Urothelium cell line (cell line): Measurements from ENCODE around the gene LDLRAD3.

Experiments used
- DNase-seq: peaks from one replicate; pipeline ENCODE4 v3.0.0; 2011; ENCODE audit warnings: low spot score, mixed read lengths
- FAIRE-seq: peaks from 2 replicates; lab custom pipeline; 2011; peaks lifted over from hg19 to GRCh38; lab: Jason Lieb, UNC

Gene LDLRAD3

GRCh38 chr11:36192425-36193289, 248.8 kb downstream of the LDLRAD3 start:
- FAIRE-seq (no peak), DNase-seq (no peak)

- FAIRE-seq (no peak), DNase-seq (no peak)
These were observed 249.4 kb downstream of the LDLRAD3 start for GRCh38 chr11:36193290-36193619.

DNA sequence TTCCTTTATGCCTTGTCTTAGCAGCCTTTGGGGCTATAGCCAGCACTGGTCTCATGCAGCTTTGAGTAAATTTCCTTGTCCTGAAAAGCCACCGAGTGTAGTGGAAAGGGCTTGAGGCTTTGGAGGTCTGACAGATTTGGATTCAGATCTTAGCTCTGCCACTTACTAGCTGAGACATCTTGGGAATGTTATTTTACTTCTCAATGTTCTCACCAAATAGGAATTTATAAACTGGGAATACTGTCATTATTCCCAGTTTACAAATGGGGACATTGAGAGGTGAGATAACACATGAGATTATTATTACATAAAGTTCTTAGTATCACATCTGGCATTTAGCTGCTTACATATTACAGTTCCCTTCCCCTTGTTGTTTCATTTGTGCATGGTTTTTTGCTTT, 249.9 kb downstream of the LDLRAD3 start:
- DNase-seq (no peak), FAIRE-seq (no peak)

GRCh38 chr11:36195496-36196354, 251.9 kb downstream of the LDLRAD3 start:
- DNase-seq, result no peak
- FAIRE-seq, result no peak

DNA sequence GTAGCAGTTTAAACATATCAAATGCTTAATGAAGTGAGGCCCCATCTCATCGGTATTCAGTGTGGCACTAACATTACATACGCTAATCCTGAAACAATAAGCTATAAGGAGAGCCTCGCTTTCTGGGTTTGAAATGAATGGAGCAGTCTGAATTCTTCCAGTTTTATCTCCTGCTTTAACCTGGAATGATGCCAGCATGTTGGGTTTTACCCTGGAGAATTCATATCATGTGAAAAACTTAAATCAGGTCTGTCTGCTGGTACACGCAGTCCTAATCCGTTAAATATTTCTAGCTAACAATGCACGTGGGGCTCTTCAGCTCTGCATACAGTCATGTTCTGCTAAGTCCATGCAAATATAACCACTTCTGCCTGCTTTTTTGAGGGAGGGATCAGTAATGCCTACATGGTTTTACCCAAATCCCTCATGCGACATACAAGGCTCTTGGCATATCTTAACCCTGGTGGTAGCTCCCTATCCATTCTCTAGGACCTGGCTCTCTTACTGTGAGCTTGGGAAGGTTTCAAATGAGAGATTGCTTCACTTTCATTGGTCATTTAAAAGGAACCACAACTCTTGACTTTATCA, 252.6 kb downstream of the LDLRAD3 start:
- FAIRE-seq, result no peak
- no peak for DNase-seq

DNA sequence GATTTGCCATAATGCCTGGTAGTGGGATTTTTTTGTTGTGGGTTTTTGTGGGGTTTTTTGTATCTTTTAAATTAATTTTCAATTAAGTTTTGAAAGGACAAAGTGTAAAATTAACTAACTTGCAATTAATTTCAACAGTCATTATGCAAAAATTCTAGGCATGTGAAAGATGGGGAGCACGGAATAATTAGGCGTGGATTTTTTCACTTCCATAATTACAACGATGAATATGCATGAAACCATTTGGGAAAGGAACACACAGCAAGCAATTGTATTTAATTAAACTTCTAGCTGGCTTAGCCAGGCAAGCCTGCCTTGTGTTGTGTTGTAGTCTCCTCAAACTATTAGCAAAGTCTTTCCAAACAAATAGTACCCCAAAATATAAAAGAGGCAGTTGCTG, 257.5 kb downstream of the LDLRAD3 start:
- no peak for DNase-seq
- no peak for FAIRE-seq

DNA sequence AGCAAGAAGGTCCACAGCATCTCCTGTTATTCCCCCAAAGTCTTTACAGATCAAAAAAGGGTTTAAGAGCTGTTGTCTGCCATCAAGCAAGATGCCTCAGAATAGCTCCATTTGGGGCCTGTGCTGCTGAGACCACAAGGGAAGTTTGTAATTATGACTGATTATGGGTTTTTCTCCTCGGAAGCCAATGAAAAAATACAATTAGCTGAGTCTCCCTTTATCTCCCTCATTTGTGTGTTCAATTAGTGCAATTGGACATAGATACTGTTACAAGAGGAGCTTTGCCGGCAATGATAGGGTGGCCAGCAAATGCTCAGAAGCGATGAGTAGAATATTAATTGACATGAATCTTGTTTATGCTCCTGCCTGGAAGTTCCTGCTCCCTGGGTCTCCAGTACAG, 261.7 kb downstream of the LDLRAD3 start:
- no peak for FAIRE-seq
- no peak for DNase-seq

DNA sequence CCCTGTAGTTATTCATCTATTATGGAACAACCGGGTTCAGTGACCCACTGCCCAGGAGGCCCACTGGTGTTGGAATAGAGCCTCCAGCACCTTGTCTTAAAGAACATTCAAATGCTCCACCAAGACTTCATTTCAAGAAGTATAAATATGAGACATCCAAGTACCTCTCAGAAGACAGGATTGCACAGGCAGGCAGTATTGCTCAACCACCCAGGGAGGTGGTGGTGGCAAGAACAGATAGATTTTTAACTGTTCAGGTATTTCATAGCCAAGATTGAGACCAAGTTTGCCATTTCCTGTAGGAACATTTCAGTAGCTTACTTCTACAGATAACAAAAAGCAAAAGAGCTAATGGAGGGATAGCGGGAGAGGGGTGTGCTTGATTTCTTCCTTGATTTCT, 266.7 kb downstream of the LDLRAD3 start:
- no peak for FAIRE-seq

GRCh38 chr11:36211761-36212430, 268.0 kb downstream of the LDLRAD3 start:
- FAIRE-seq (no peak), DNase-seq (no peak)

More for the DNA sequence above, 266.7 kb downstream of the LDLRAD3 start:
- DNase-seq, result no peak

DNA sequence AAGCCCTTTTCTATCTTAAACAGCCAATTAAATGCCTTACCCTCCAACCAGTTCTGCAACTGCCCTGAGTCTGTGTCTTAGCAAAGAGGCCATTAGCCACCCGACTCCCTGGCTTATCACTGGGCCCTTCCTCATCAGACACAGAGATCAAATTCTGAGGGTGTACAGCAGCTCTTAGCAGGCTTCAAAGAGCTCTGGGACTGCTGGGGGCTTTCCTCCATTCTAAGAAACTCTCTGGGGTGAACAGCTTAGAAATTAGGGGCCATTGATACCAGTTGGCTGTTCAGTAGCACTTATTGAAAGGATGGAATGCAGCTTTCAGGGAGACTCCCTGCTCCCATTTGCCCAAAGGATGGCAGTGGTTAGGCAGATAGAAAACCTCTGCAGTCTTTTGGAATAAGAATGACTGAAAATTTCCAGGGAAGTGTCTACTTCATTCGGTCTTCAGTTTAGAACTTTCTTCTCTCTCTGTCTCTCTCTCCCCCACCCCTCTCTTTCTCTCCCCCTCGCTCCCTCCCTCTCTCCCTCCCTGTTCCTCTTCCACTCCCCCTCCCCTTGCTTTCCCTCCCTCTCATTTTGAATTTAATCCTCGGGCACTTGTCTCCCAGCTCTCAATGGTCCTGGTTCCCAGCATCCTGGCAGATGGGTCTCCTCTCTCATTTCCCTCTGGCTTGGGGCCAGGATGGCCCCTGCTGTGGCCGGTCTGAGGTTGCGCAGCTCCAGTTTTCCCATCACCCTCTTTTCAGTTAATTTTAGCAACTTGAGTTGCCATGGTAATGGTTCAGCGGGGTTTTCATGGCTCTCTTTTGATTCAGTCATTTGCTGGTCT, 268.9 kb downstream of the LDLRAD3 start:
- FAIRE-seq, result no peak
- DNase-seq, result no peak

DNA sequence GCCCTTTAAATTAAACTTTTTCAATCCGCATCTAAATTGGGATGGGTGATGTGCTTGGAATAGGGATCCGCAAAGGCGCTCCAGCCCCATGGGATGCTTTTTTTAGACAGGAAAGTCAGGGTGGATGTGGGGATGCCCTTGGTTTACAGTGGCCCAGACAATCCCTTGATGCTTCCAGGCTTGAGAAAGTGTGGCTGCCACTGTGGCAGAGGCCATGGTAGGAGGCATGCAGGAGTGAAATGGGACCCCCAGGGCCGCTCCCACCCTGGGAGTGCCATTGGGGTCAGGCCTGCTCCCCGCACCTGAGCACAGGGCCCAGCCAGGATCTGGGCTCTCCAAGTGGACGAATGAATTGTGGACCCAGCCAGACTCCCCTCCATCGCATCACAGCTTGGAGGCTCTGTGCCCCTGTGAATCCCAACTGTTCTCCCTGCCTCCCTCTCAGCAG, 269.6 kb downstream of the LDLRAD3 start:
- DNase-seq (no peak), FAIRE-seq (no peak)

DNA sequence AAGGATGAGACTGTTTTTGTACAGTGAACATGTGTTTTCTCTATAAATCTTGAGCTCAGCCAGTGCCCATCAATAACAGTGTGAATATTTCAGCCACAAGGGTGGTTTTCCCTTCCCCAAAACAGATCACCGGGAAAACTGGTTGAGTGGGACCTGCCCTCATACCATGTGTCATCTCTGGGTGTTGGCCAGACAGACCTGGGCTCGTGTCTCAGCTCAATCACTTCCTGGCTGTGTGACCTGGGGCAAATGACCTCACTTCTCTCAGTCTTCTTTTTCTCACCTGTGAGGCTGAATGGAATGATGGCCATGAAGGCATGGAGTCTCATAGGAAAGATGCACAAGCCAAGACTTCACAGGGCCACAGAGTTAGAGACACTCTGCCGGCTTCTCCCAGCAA, 270.6 kb downstream of the LDLRAD3 start:
- no peak for FAIRE-seq

GRCh38 chr11:36214976-36215692, 271.3 kb downstream of the LDLRAD3 start:
- FAIRE-seq, result no peak
- DNase-seq, result no peak

More for the DNA sequence above, 270.6 kb downstream of the LDLRAD3 start:
- DNase-seq, result no peak

GRCh38 chr11:36215693-36216060, 271.8 kb downstream of the LDLRAD3 start:
- FAIRE-seq (no peak), DNase-seq (no peak)

GRCh38 chr11:36216061-36216615, 272.3 kb downstream of the LDLRAD3 start:
- no peak for FAIRE-seq
- no peak for DNase-seq

GRCh38 chr11:36218283-36218921, 274.5 kb downstream of the LDLRAD3 start:
- no peak for FAIRE-seq
- DNase-seq, result no peak

DNA sequence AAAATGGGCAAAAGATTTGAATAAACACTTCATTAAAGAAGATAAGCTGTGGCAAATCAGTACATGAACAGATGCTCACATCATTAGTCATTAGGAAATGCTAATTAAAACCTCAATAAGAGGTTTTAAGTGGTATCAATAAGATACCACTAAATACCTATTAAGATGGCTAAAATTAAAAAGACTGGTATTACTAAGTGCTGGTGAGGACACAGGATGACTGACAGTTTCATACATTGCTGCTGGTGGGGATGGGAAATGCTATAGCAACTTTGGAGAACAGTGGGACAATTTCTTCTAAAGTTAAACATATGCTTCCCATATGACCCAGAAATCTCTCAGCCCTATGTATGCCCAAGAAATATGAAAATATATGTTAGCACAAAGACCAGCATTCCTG, 276.1 kb downstream of the LDLRAD3 start:
- no peak for DNase-seq
- FAIRE-seq, result no peak

DNA sequence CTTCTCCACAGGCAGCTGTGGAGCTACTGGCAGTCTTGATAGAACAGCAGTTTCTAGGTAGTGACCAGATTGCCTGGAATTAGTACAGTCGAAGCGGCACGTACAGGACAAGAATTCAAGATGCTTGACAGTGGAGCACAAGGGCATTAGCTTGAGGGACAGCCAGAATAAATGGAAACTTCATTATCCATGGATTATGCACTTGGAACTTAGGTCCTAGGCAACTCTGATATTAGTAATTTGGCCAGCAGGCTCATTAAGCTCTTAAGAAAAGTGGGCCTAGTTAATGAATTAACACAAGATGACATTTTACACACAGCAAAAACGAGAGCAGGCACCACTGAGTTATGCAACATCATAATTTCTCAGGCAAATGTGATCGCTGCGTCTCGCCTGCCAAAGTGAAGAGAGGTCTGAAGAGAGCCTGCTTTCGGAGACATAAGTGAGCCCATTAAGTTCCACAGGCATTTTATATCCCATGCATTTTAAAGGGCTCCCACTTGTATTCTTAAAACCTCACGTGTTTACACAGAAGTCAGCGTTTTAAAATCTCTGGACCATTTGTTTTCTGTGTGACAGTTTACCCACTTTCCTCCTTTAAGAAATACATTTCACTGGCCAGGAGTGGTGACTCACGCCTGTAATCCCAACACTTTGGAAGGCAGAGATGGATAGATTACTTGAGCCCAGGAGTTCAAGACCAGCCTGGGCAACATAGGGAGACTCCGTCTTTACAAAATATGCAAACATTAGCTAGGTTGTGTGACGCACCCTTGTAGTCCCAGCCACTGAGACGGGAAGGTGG, 279.2 kb downstream of the LDLRAD3 start:
- DNase-seq, result no peak
- no peak for FAIRE-seq
